Heart right ventricle (tissue), 16 donors: ENCODE data around the gene SH2D2A. TPM values are rescaled to one million over a fixed set of nuclear protein-coding genes. Genes with fewer than 3 reads are reported as not detected.

ENCODE experiments used
- ATAC-seq, 8 donors: fragments of 200-7000 bp; cut with Tn5 transposase; one replicate each; pipeline ENCODE4 v1.9.1; 2020; ENCODE audit warnings: mild to moderate bottlenecking in 8 of 8, moderate library complexity in 8 of 8, moderate number of reproducible peaks in 1 of 8
- DNase-seq, 2 donors: peaks; one replicate each; pipeline ENCODE4 v3.0.0-alpha.2; 2020
- H3K27ac ChIP-seq, 10 donors: fragments of 200-600 bp; sonication (generic) in 2 of 10; one replicate each; pipeline versions ENCODE4 v1.5.0 to v1.8.0; 2020 to 2022; ENCODE audit warnings: mild to moderate bottlenecking in 3 of 10
- H3K27me3 ChIP-seq, 7 donors: fragments of 200-600 bp; one replicate each; pipeline ENCODE4 v1.8.0; 2021 to 2022; ENCODE audit warnings: mild to moderate bottlenecking in 2 of 7
- H3K36me3 ChIP-seq, 9 donors: fragments of 200-600 bp; sonication (generic) in 1 of 9; one replicate each; pipeline versions ENCODE4 v1.5.0 to v1.8.0; 2020 to 2022; ENCODE audit warnings: mild to moderate bottlenecking in 2 of 9
- H3K4me1 ChIP-seq, 9 donors: fragments of 200-600 bp; sonication (generic) in 1 of 9; one replicate each; pipeline versions ENCODE4 v1.5.0 to v1.8.0; 2020 to 2022; ENCODE audit warnings: mild to moderate bottlenecking in 4 of 9
- H3K4me3 ChIP-seq, 10 donors: fragments of 200-600 bp; sonication (generic) in 2 of 10; one replicate each; pipeline versions ENCODE4 v1.5.0 to v1.8.0; 2020 to 2022; ENCODE audit warnings: mild to moderate bottlenecking in 7 of 10, moderate library complexity in 2 of 10
- H3K9me3 ChIP-seq, 11 donors: fragments of 200-600 bp in 10 of 11; sonication (generic) in 2 of 11; one replicate each; pipeline versions ENCODE4 v1.5.0 to v1.8.0; 2013 to 2022; ENCODE audit warnings: mild to moderate bottlenecking in 2 of 11, control low read depth in 1 of 11, moderate library complexity in 1 of 11
- CTCF ChIP-seq, 9 donors: fragments of 200-600 bp; sonication (generic) in 2 of 9; IDR thresholded peaks; one replicate each; pipeline versions ENCODE4 v1.5.0 to v1.8.0; 2021 to 2022; ENCODE audit warnings: antibody characterized with exemption in 9 of 9, mild to moderate bottlenecking in 5 of 9, moderate library complexity in 1 of 9
- WGBS, 2 donors: extraction: QIAGEN DNeasy Blood & Tissue Kit; methylation state at CpG; one replicate each; pipeline ENCODE4 v1.1.7; 2013; ENCODE audit warnings: inconsistent platforms in 1 of 2; 5-methylcytosine and 5-hydroxymethylcytosine counted together
- intact Hi-C, 10 donors: fragments of 100-400 bp; cut with DNase I; formaldehyde crosslinking; loops; one replicate each; pipeline versions ENCODE4 v1.11.1 to v1.14.2; 2022
- polyA plus RNA-seq, 2 donors: library from polyadenylated mRNA; stranded (reverse); fragments of 200-250 nt; gene quantifications; one replicate each; pipeline ENCODE4 v1.2.3, GENCODE V29; 2013
- total RNA-seq, 10 donors: library from RNA; stranded (reverse); fragmentation: NEBNext Ultra II Directional in 3 of 10; extraction: Animal tissue kit (Norgen Biotek cat#: 25700) in 3 of 10; gene quantifications; one replicate each; pipeline versions ENCODE4 v1.2.1 to v1.2.4, GENCODE V29; 2021 to 2023
- donor health status: Arrhythmogenic right ventricular cardiomyopathy.
- donor health status: ischemic (EF 13 %, LVEDD 7.1; RV severe dilation, severe dysfunction).
- donor health status: healthy with polysubstance abuse.
- donor health status: DM: no; HTN: yes; CAD: no.
- donor health status: DM: no; HTN: no; CAD: no.
- donor health status: ischemic (EF 25% LVEDD 6.9; RV normal size, moderate dysfunction).
- donor health status: ischemic (EF 25% LVEDD 5.7; RV mildly dilated, moderate dysfunction).
- donor health status: healthy.
- donor health status: DM: yes; HTN: yes; CAD: no.
- donor health status: Ischemic cardiomyopathy.
- donor health status: ischemic (EF 35%, LVEDD 5.7; RV mildly dilated, moderate dysfunction).
- donor health status: nonischemic (EF 11% LVEDD 7.7; RV severe dilation, severe dysfunction).
- donor health status: DM: yes; HTN: yes; CAD: no.
- donor health status: PGD.
- donor health status: ischemic (EF 29% LVEDD 5.4; RV normal size, mild dysfunction).
- donor health status: nonischemic (EF 23%, LVEDD 6.1; RV moderate dilation, normal function).

SH2D2A gene
- total and polyA plus RNA-seq, 12 donors, result 0.50 to 4.4 (median 0.81) TPM; not detected in 1

DNA sequence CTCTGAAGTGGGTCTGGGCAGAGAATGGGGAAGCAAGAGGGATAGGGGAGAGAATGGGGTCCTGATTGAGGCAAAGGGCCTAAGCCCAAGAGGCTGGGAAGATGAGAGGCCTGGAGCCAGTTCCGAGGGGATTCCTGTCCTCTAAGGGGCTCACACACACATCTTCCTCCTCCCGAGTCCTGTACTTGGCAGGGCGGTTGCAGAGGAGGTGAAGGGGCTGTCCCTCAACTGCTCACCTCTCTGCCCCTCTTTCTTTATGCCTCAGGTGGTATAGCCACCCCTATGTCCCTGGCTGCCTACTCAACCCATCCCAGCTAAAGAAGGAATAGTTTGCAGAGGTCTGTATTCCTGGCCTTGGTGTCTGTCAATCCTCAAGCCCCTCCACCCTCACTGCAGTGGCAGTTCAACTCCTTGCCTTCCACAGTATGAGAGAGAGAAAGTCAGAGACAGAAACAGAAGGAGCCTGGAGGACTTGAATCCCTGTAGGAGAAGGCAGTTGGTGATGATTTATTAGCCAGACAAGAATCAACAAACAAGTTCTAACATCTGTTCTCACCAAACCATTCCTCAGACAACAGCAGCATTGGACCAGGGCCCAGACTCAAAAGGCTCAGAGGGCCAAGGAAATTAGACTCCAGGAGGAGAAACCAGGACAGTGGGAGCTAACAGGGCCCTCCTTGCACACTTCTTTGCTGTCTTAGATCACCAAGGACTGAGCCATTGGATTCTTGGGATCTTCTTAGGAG lies 10.7 kb downstream of the SH2D2A start:
- Histone ChIP-seq H3K27ac (peak overlapping the region in 8 of 10 donors; percentile 10 to 61 (median 56)), H3K9me3 (no peaks in the 10 kb centered on the region), H3K4me1 (peaks cover 0 to 58% (median 39%) of the 10 kb centered on the region in 9 donors), H3K4me3 (no peak overlapping the region), H3K27me3 (no peaks in the 10 kb centered on the region), H3K36me3 (peaks cover 0 to 12% (median 2%) of the 10 kb centered on the region in 9 donors)
- peak in 7 of 8 donors; percentile 23 to 66 (median 42) for ATAC-seq
- no peak for TF ChIP-seq CTCF (IDR thresholded peaks at IDR 0.05)
- DNase-seq, result peak in 1 of 2 donors; percentile 64
- WGBS, 2 donors, result 80 to 83% methylated on average over 3 of the region's 3 CpGs
- intact Hi-C loops, result loop anchor here in 1 of 10 donors (5.0 kb wide), 1 partner anchor 51 kb away; the partner anchor contains the start of gene INSRR

DNA sequence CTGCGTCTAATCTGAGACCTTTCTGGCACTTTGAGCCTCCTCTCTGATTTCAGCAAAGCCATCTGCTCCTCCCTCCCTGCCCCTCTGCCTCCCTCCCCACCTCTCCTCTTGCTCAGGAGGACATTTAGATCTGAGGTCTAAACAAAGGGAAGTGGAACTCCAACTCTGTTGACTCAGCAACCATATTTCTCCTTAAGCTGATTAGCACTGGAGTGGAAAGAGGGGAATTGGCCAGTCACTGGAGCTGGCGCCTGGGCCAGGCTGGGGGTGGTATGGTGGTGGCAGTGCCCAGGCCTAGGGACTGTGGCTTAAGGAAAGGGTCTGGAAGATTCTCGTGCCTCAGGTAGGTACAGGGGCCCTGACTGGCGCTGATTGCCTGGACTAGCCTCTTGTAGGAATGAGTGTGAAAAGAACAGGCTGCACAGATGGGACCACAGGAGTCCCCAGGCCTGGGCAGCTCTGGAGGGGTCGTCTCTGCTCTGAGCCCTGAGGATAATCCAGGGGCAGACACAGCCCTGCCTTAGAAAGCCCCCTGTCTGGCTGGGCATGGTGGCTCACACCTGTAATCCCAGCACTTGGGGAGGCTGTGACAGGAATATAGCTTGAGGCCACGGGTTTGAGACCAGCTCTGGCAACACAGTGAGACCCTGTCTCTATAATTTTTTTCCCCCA lies 11.9 kb downstream of the SH2D2A start:
- intact Hi-C loops, result loop anchor here in 7 of 10 donors (5.0 kb wide), 2 partner anchors 53 to 58 kb away; partner anchors contain the start of genes INSRR (in 5 of the 7) and NTRK1 (in 2 of the 7)
- DNase-seq, result no peak
- H3K4me1 ChIP-seq, result peaks cover 2 to 68% (median 48%) of the 10 kb centered on the region in 9 donors
- ATAC-seq, result peak in 4 of 8 donors; percentile 7 to 30 (median 11)
- no peak overlapping the region for H3K4me3 ChIP-seq
- H3K36me3 ChIP-seq, result peaks cover 0 to 24% (median 11%) of the 10 kb centered on the region in 9 donors
- 71 to 75% methylated on average over 6 of the region's 6 CpGs for WGBS, 2 donors
- no peaks in the 10 kb centered on the region for H3K27me3 ChIP-seq
- H3K9me3 ChIP-seq, result no peaks in the 10 kb centered on the region
- peak overlapping the region in 2 of 10 donors; percentile 9 to 49 for H3K27ac ChIP-seq
- no peak for TF ChIP-seq CTCF (IDR thresholded peaks at IDR 0.05)

DNA sequence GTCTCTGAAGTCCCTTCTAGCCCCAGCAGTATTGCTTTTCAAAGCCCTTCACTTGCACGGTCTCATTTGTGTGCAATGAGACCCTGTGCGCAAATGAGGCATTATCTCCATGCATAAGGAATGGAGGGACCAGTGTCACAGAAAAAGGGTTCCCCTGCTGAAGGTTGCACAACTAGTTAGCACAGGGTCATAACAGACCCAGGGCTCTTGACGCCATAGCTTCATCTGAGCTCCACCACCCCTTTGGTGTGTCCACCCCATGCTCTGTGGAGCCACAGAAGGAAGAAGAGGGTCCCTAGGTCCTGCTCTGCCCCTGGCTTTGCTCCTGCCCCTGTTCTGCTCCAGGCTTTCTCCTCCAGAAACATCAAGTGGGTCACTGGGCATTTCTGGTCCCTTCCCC lies 12.6 kb downstream of the SH2D2A start:
- no peak for TF ChIP-seq CTCF (IDR thresholded peaks at IDR 0.05)
- Histone ChIP-seq H3K9me3 (no peaks in the 10 kb centered on the region), H3K4me3 (no peak overlapping the region), H3K4me1 (peaks cover 2 to 68% (median 48%) of the 10 kb centered on the region in 9 donors), H3K27me3 (no peaks in the 10 kb centered on the region), H3K36me3 (peaks cover 0 to 31% (median 16%) of the 10 kb centered on the region in 9 donors), H3K27ac (peak overlapping the region in 1 of 10 donors; percentile 49)
- DNase-seq (no peak), ATAC-seq (no peak)
- WGBS, 2 donors, result 75 to 77% methylated on average over 3 of the region's 3 CpGs
- intact Hi-C loops, result loop anchor here in 6 of 10 donors (5.0 kb wide), 2 partner anchors 53 to 58 kb away; partner anchors contain the start of genes INSRR (in 4 of the 6) and NTRK1 (in 2 of the 6)
